CD4-positive, CD25-positive, alpha-beta regulatory T cell (primary cell): ENCODE measurements around the gene LAMB3. TPM values are rescaled to one million over a fixed set of nuclear protein-coding genes. Genes with fewer than 3 reads are reported as not detected.

Source experiments
- ATAC-seq, 2 donors: fragments of 150-1000 bp; cut with Tn5 transposase; one replicate each; pipeline ENCODE4 v1.10.0; 2021; ENCODE audit warnings: low read depth in 2 of 2, moderate number of reproducible peaks in 2 of 2, moderate library complexity in 1 of 2
- DNase-seq, 3 donors: peaks; one replicate each; pipeline versions ENCODE4 v3.0.0 to v3.0.0-alpha.2; 2012 to 2022; ENCODE audit warnings: mixed read lengths in 1 of 3
- H3K27ac ChIP-seq: one replicate; pipeline ENCODE4 v1.7.0; 2013; ENCODE audit warnings: mild to moderate bottlenecking, low read length; ENCODE audit not compliant: insufficient read depth, poor library complexity, severe bottlenecking
- H3K27me3 ChIP-seq: one replicate; pipeline ENCODE4 v1.7.0; 2013; ENCODE audit warnings: low read length; ENCODE audit not compliant: control insufficient read depth, insufficient read depth
- H3K36me3 ChIP-seq: one replicate; pipeline ENCODE4 v1.7.0; 2013; ENCODE audit warnings: mild to moderate bottlenecking, low read length, moderate library complexity; ENCODE audit not compliant: control insufficient read depth, insufficient read depth
- H3K4me1 ChIP-seq: 2 replicates; pipeline ENCODE4 v1.7.0; 2013; ENCODE audit warnings: mild to moderate bottlenecking, low read length; ENCODE audit not compliant: insufficient read depth, control insufficient read depth, poor library complexity, severe bottlenecking
- H3K4me3 ChIP-seq: one replicate; pipeline ENCODE4 v1.7.0; 2013; ENCODE audit warnings: low read depth, mild to moderate bottlenecking, low read length, moderate library complexity
- H3K9me3 ChIP-seq, 2 experiments: 1 replicate in 1 of 2; 2 replicates in 1 of 2; pipeline ENCODE4 v1.7.0; 2013; ENCODE audit warnings: low read length in 2 of 2, mild to moderate bottlenecking in 1 of 2, moderate library complexity in 1 of 2; ENCODE audit not compliant: control insufficient read depth in 2 of 2
- H3K27ac Mint-ChIP-seq, 3 donors: one replicate each; pipeline ENCODE4 v1.8.0; 2020 to 2022; ENCODE audit warnings: mild to moderate bottlenecking in 3 of 3, mixed read lengths in 3 of 3, moderate library complexity in 2 of 3
- H3K27me3 Mint-ChIP-seq: one replicate; pipeline ENCODE4 v1.8.0; 2022; ENCODE audit warnings: mild to moderate bottlenecking, mixed read lengths
- H3K36me3 Mint-ChIP-seq: one replicate; pipeline ENCODE4 v1.8.0; 2020; ENCODE audit warnings: mixed read lengths
- H3K4me1 Mint-ChIP-seq, 4 donors: one replicate each; pipeline ENCODE4 v1.8.0; 2020 to 2022; ENCODE audit warnings: mixed read lengths in 4 of 4, mild to moderate bottlenecking in 1 of 4
- H3K4me3 Mint-ChIP-seq, 4 donors: one replicate each; pipeline ENCODE4 v1.8.0; 2020 to 2022; ENCODE audit warnings: mild to moderate bottlenecking in 4 of 4, mixed read lengths in 4 of 4, moderate library complexity in 3 of 4
- H3K9me3 Mint-ChIP-seq, 7 donors: one replicate each; pipeline ENCODE4 v1.8.0; 2020 to 2022; ENCODE audit warnings: mixed read lengths in 7 of 7, mild to moderate bottlenecking in 3 of 7, moderate library complexity in 2 of 7
- polyA plus RNA-seq, 4 donors: library from polyadenylated mRNA; unstranded; fragments of 300-500 nt; fragmentation: Illumina TruSeq; gene quantifications; one replicate each; pipeline ENCODE4 v1.2.3, GENCODE V29; 2021
- total RNA-seq: library from RNA; stranded (reverse); gene quantifications from one replicate; pipeline ENCODE4 v1.2.3, GENCODE V29; 2022

Gene LAMB3
- total and polyA plus RNA-seq, 5 donors from 2014 or later, result 0.24 to 0.96 (median 0.64) TPM; not detected in 1

- peaks cover 5% of the 10 kb centered on the region for H3K27me3 Mint-ChIP-seq
- H3K4me1 Mint-ChIP-seq, result peaks cover 0 to 2% (median 0%) of the 10 kb centered on the region in 4 donors
- H3K27me3 ChIP-seq, result no peaks in the 10 kb centered on the region
- H3K4me1 ChIP-seq, result no peaks in the 10 kb centered on the region
- peak overlapping the region in 1 of 3 donors; percentile 66 for H3K27ac Mint-ChIP-seq
- H3K9me3 Mint-ChIP-seq, result no peaks in the 10 kb centered on the region
- no peak overlapping the region for H3K27ac ChIP-seq
- DNase-seq (no peak), ATAC-seq (no peak)
- H3K36me3 ChIP-seq, result no peaks in the 10 kb centered on the region
- no peak overlapping the region for H3K4me3 ChIP-seq
- H3K4me3 Mint-ChIP-seq, result peak overlapping the region in 1 of 4 donors; percentile 21
- no peaks in the 10 kb centered on the region for H3K9me3 ChIP-seq
- H3K36me3 Mint-ChIP-seq, result peaks cover 3% of the 10 kb centered on the region
These were observed 23.5 kb downstream of the LAMB3 start for GRCh38 chr1:209628618-209629299.

- peaks cover 3% of the 10 kb centered on the region for H3K36me3 Mint-ChIP-seq
- no peaks in the 10 kb centered on the region for H3K9me3 Mint-ChIP-seq
- peaks cover 4% of the 10 kb centered on the region for H3K27me3 Mint-ChIP-seq
- Histone ChIP-seq H3K4me1 (no peaks in the 10 kb centered on the region), H3K36me3 (no peaks in the 10 kb centered on the region), H3K9me3 (no peaks in the 10 kb centered on the region), H3K27ac (no peak overlapping the region), H3K4me3 (no peak overlapping the region), H3K27me3 (no peaks in the 10 kb centered on the region)
- DNase-seq (peak; percentile 50 to 67 (median 54)), ATAC-seq (peak; percentile 65 to 69)
- no peak overlapping the region for H3K27ac Mint-ChIP-seq
- peaks cover 0 to 2% (median 0%) of the 10 kb centered on the region in 4 donors for H3K4me1 Mint-ChIP-seq
- no peak overlapping the region for H3K4me3 Mint-ChIP-seq
These were observed 24.5 kb downstream of the LAMB3 start for GRCh38 chr1:209627732-209628196.

GRCh38 chr1:209627027-209627731, 25.0 kb downstream of the LAMB3 start:
- Mint-ChIP-seq H3K4me1 (peaks cover 0 to 2% (median 0%) of the 10 kb centered on the region in 4 donors), H3K4me3 (no peak overlapping the region), H3K9me3 (no peaks in the 10 kb centered on the region), H3K36me3 (peaks cover 3% of the 10 kb centered on the region), H3K27me3 (peaks cover 4% of the 10 kb centered on the region), H3K27ac (no peak overlapping the region)
- no peak overlapping the region for H3K4me3 ChIP-seq
- DNase-seq, result no peak
- H3K4me1 ChIP-seq, result no peaks in the 10 kb centered on the region
- no peak for ATAC-seq
- H3K9me3 ChIP-seq, result no peaks in the 10 kb centered on the region
- no peaks in the 10 kb centered on the region for H3K27me3 ChIP-seq
- H3K36me3 ChIP-seq, result no peaks in the 10 kb centered on the region
- no peak overlapping the region for H3K27ac ChIP-seq

GRCh38 chr1:209626346-209627026, 25.7 kb downstream of the LAMB3 start:
- Mint-ChIP-seq H3K4me3 (no peak overlapping the region), H3K4me1 (peaks cover 0 to 2% (median 0%) of the 10 kb centered on the region in 4 donors), H3K27ac (no peak overlapping the region), H3K9me3 (no peaks in the 10 kb centered on the region), H3K36me3 (peaks cover 3% of the 10 kb centered on the region), H3K27me3 (peaks cover 4% of the 10 kb centered on the region)
- Histone ChIP-seq H3K9me3 (no peaks in the 10 kb centered on the region), H3K27me3 (no peaks in the 10 kb centered on the region), H3K36me3 (no peaks in the 10 kb centered on the region), H3K27ac (no peak overlapping the region), H3K4me3 (no peak overlapping the region), H3K4me1 (no peaks in the 10 kb centered on the region)
- ATAC-seq (no peak), DNase-seq (no peak)

GRCh38 chr1:209625791-209626285, 26.4 kb downstream of the LAMB3 start:
- Histone ChIP-seq H3K36me3 (no peaks in the 10 kb centered on the region), H3K4me1 (no peaks in the 10 kb centered on the region), H3K4me3 (no peak overlapping the region), H3K27ac (no peak overlapping the region), H3K9me3 (no peaks in the 10 kb centered on the region), H3K27me3 (no peaks in the 10 kb centered on the region)
- DNase-seq (no peak), ATAC-seq (no peak)
- peaks cover 4% of the 10 kb centered on the region for H3K27me3 Mint-ChIP-seq
- no peak overlapping the region for H3K27ac Mint-ChIP-seq
- no peaks in the 10 kb centered on the region for H3K9me3 Mint-ChIP-seq
- H3K36me3 Mint-ChIP-seq, result no peaks in the 10 kb centered on the region
- peaks cover 0 to 2% (median 0%) of the 10 kb centered on the region in 4 donors for H3K4me1 Mint-ChIP-seq
- H3K4me3 Mint-ChIP-seq, result no peak overlapping the region

- Mint-ChIP-seq H3K9me3 (peaks cover 0 to 1% (median 0%) of the 10 kb centered on the region in 7 donors), H3K27me3 (peaks cover 8% of the 10 kb centered on the region), H3K4me3 (no peak overlapping the region), H3K4me1 (peaks cover 0 to 2% (median 0%) of the 10 kb centered on the region in 4 donors), H3K27ac (peak overlapping the region in 1 of 3 donors; percentile 14), H3K36me3 (no peaks in the 10 kb centered on the region)
- DNase-seq (no peak), ATAC-seq (no peak)
- Histone ChIP-seq H3K9me3 (no peaks in the 10 kb centered on the region), H3K4me3 (no peak overlapping the region), H3K36me3 (no peaks in the 10 kb centered on the region), H3K27ac (no peak overlapping the region), H3K4me1 (no peaks in the 10 kb centered on the region), H3K27me3 (no peaks in the 10 kb centered on the region)
These were observed 27.4 kb downstream of the LAMB3 start for GRCh38 chr1:209624558-209625549.
